CD4-positive, CD25-positive, alpha-beta regulatory T cell (primary cell): Measurements from ENCODE around the gene POU5F1. TPM values are rescaled to one million over a fixed set of nuclear protein-coding genes. Genes with fewer than 3 reads are reported as not detected.

Experiments used
- ATAC-seq, 2 donors: fragments of 150-1000 bp; cut with Tn5 transposase; one replicate each; pipeline ENCODE4 v1.10.0; 2021; ENCODE audit warnings: low read depth in 2 of 2, moderate number of reproducible peaks in 2 of 2, moderate library complexity in 1 of 2
- DNase-seq, 3 donors: peaks; one replicate each; pipeline versions ENCODE4 v3.0.0 to v3.0.0-alpha.2; 2012 to 2022; ENCODE audit warnings: mixed read lengths in 1 of 3
- H3K27ac ChIP-seq: one replicate; pipeline ENCODE4 v1.7.0; 2013; ENCODE audit warnings: mild to moderate bottlenecking, low read length; ENCODE audit not compliant: insufficient read depth, poor library complexity, severe bottlenecking
- H3K27me3 ChIP-seq: one replicate; pipeline ENCODE4 v1.7.0; 2013; ENCODE audit warnings: low read length; ENCODE audit not compliant: control insufficient read depth, insufficient read depth
- H3K36me3 ChIP-seq: one replicate; pipeline ENCODE4 v1.7.0; 2013; ENCODE audit warnings: mild to moderate bottlenecking, low read length, moderate library complexity; ENCODE audit not compliant: control insufficient read depth, insufficient read depth
- H3K4me1 ChIP-seq: 2 replicates; pipeline ENCODE4 v1.7.0; 2013; ENCODE audit warnings: mild to moderate bottlenecking, low read length; ENCODE audit not compliant: insufficient read depth, control insufficient read depth, poor library complexity, severe bottlenecking
- H3K4me3 ChIP-seq: one replicate; pipeline ENCODE4 v1.7.0; 2013; ENCODE audit warnings: low read depth, mild to moderate bottlenecking, low read length, moderate library complexity
- H3K9me3 ChIP-seq, 2 experiments: 1 replicate in 1 of 2; 2 replicates in 1 of 2; pipeline ENCODE4 v1.7.0; 2013; ENCODE audit warnings: low read length in 2 of 2, mild to moderate bottlenecking in 1 of 2, moderate library complexity in 1 of 2; ENCODE audit not compliant: control insufficient read depth in 2 of 2
- H3K27ac Mint-ChIP-seq, 3 donors: one replicate each; pipeline ENCODE4 v1.8.0; 2020 to 2022; ENCODE audit warnings: mild to moderate bottlenecking in 3 of 3, mixed read lengths in 3 of 3, moderate library complexity in 2 of 3
- H3K27me3 Mint-ChIP-seq: one replicate; pipeline ENCODE4 v1.8.0; 2022; ENCODE audit warnings: mild to moderate bottlenecking, mixed read lengths
- H3K36me3 Mint-ChIP-seq: one replicate; pipeline ENCODE4 v1.8.0; 2020; ENCODE audit warnings: mixed read lengths
- H3K4me1 Mint-ChIP-seq, 4 donors: one replicate each; pipeline ENCODE4 v1.8.0; 2020 to 2022; ENCODE audit warnings: mixed read lengths in 4 of 4, mild to moderate bottlenecking in 1 of 4
- H3K4me3 Mint-ChIP-seq, 4 donors: one replicate each; pipeline ENCODE4 v1.8.0; 2020 to 2022; ENCODE audit warnings: mild to moderate bottlenecking in 4 of 4, mixed read lengths in 4 of 4, moderate library complexity in 3 of 4
- H3K9me3 Mint-ChIP-seq, 7 donors: one replicate each; pipeline ENCODE4 v1.8.0; 2020 to 2022; ENCODE audit warnings: mixed read lengths in 7 of 7, mild to moderate bottlenecking in 3 of 7, moderate library complexity in 2 of 7
- polyA plus RNA-seq, 4 donors: library from polyadenylated mRNA; unstranded; fragments of 300-500 nt; fragmentation: Illumina TruSeq; gene quantifications; one replicate each; pipeline ENCODE4 v1.2.3, GENCODE V29; 2021
- total RNA-seq: library from RNA; stranded (reverse); gene quantifications from one replicate; pipeline ENCODE4 v1.2.3, GENCODE V29; 2022

Gene POU5F1
- total and polyA plus RNA-seq, 5 donors from 2014 or later, result 0.27 TPM; not detected in 4

- no peaks in the 10 kb centered on the region for H3K9me3 ChIP-seq
- peak overlapping the region in 1 of 3 donors; percentile 17 for H3K27ac Mint-ChIP-seq
- H3K27ac ChIP-seq, result no peak overlapping the region
- H3K27me3 Mint-ChIP-seq, result no peaks in the 10 kb centered on the region
- H3K36me3 ChIP-seq, result no peaks in the 10 kb centered on the region
- DNase-seq, result no peak
- H3K9me3 Mint-ChIP-seq, result no peaks in the 10 kb centered on the region
- H3K4me3 ChIP-seq, result no peak overlapping the region
- H3K4me1 Mint-ChIP-seq, result peaks cover 8 to 37% (median 22%) of the 10 kb centered on the region in 4 donors
- no peaks in the 10 kb centered on the region for H3K36me3 Mint-ChIP-seq
- no peak for ATAC-seq
- peaks cover 25% of the 10 kb centered on the region for H3K4me1 ChIP-seq
- peak overlapping the region in 1 of 4 donors; percentile 22 for H3K4me3 Mint-ChIP-seq
- no peaks in the 10 kb centered on the region for H3K27me3 ChIP-seq
Observed at GRCh38 chr6:31162463-31163165, 7.9 kb downstream of the POU5F1 start.

- no peaks in the 10 kb centered on the region for H3K9me3 Mint-ChIP-seq
- no peaks in the 10 kb centered on the region for H3K36me3 ChIP-seq
- peaks cover 29% of the 10 kb centered on the region for H3K4me1 ChIP-seq
- peak overlapping the region in 2 of 4 donors; percentile 62 to 82 for H3K4me3 Mint-ChIP-seq
- DNase-seq, result no peak
- H3K27ac ChIP-seq, result no peak overlapping the region
- no peaks in the 10 kb centered on the region for H3K27me3 Mint-ChIP-seq
- H3K27ac Mint-ChIP-seq, result peak overlapping the region in 1 of 3 donors; percentile 31
- H3K4me3 ChIP-seq, result no peak overlapping the region
- H3K27me3 ChIP-seq, result no peaks in the 10 kb centered on the region
- peaks cover 8 to 46% (median 22%) of the 10 kb centered on the region in 4 donors for H3K4me1 Mint-ChIP-seq
- no peak for ATAC-seq
- H3K9me3 ChIP-seq, result no peaks in the 10 kb centered on the region
- H3K36me3 Mint-ChIP-seq, result no peaks in the 10 kb centered on the region
Observed at GRCh38 chr6:31161216-31162126, 9.0 kb downstream of the POU5F1 start.

- Histone ChIP-seq H3K36me3 (no peaks in the 10 kb centered on the region), H3K27ac (peak overlapping the region; percentile 82), H3K27me3 (no peaks in the 10 kb centered on the region), H3K9me3 (no peaks in the 10 kb centered on the region), H3K4me3 (peak overlapping the region; percentile 77), H3K4me1 (peaks cover 24% of the 10 kb centered on the region)
- peak overlapping the region; percentile 86 to 96 (median 94) for H3K4me3 Mint-ChIP-seq
- H3K4me1 Mint-ChIP-seq, result peaks cover 8 to 36% (median 21%) of the 10 kb centered on the region in 4 donors
- no peak for ATAC-seq
- no peaks in the 10 kb centered on the region for H3K27me3 Mint-ChIP-seq
- H3K27ac Mint-ChIP-seq, result peak overlapping the region; percentile 79 to 91 (median 90)
- DNase-seq, result peak; percentile 29 to 58 (median 31)
- H3K9me3 Mint-ChIP-seq, result no peaks in the 10 kb centered on the region
- peaks cover 4% of the 10 kb centered on the region for H3K36me3 Mint-ChIP-seq
Observed at GRCh38 chr6:31158863-31159855, 11.3 kb downstream of the POU5F1 start.

- Histone ChIP-seq H3K4me3 (peak within 1 kb of the TSS; percentile 78), H3K4me1 (peaks cover 24% of the 10 kb centered on the region), H3K36me3 (no peaks in the 10 kb centered on the region), H3K9me3 (no peaks in the 10 kb centered on the region), H3K27me3 (no peaks in the 10 kb centered on the region), H3K27ac (peak within 1 kb of the TSS; percentile 82)
- H3K9me3 Mint-ChIP-seq, result no peaks in the 10 kb centered on the region
- ATAC-seq (peak; percentile 90 to 93), DNase-seq (peak; percentile 98 to 99 (median 99))
- H3K27me3 Mint-ChIP-seq, result no peaks in the 10 kb centered on the region
- peaks cover 4% of the 10 kb centered on the region for H3K36me3 Mint-ChIP-seq
- H3K27ac Mint-ChIP-seq, result peak within 1 kb of the TSS; percentile 90 to 94 (median 91)
- H3K4me1 Mint-ChIP-seq, result peaks cover 8 to 36% (median 17%) of the 10 kb centered on the region in 4 donors
- peak within 1 kb of the TSS; percentile 86 to 96 (median 94) for H3K4me3 Mint-ChIP-seq
Observed at GRCh38 chr6:31158140-31158862, 12.2 kb downstream of the POU5F1 start, which contains the start of gene TCF19. TCF19 (plus strand) TSS chr6:31158589; CDS start chr6:31159470, 881 bp downstream.

- peak within 1 kb of the TSS; percentile 82 for H3K27ac ChIP-seq
- no peaks in the 10 kb centered on the region for H3K9me3 ChIP-seq
- H3K4me3 Mint-ChIP-seq, result peak within 1 kb of the TSS; percentile 86 to 96 (median 94)
- peaks cover 4% of the 10 kb centered on the region for H3K36me3 Mint-ChIP-seq
- no peaks in the 10 kb centered on the region for H3K27me3 ChIP-seq
- H3K4me1 ChIP-seq, result peaks cover 24% of the 10 kb centered on the region
- no peak for DNase-seq
- H3K4me1 Mint-ChIP-seq, result peaks cover 8 to 36% (median 14%) of the 10 kb centered on the region in 4 donors
- peak within 1 kb of the TSS; percentile 78 for H3K4me3 ChIP-seq
- H3K36me3 ChIP-seq, result no peaks in the 10 kb centered on the region
- no peaks in the 10 kb centered on the region for H3K9me3 Mint-ChIP-seq
- no peaks in the 10 kb centered on the region for H3K27me3 Mint-ChIP-seq
- ATAC-seq, result no peak
- H3K27ac Mint-ChIP-seq, result peak within 1 kb of the TSS; percentile 90 to 94 (median 91)
Observed at GRCh38 chr6:31157513-31158139, 12.9 kb downstream of the POU5F1 start, which contains the start of gene CCHCR1. CCHCR1 (minus strand) TSS chr6:31157802; CDS start chr6:31157600, 202 bp downstream.

GRCh38 chr6:31156641-31157040 lies 13.8 kb downstream of the POU5F1 start:
- peaks cover 5% of the 10 kb centered on the region for H3K36me3 Mint-ChIP-seq
- H3K4me1 Mint-ChIP-seq, result peaks cover 8 to 36% (median 14%) of the 10 kb centered on the region in 4 donors
- no peak overlapping the region for H3K4me3 ChIP-seq
- H3K9me3 ChIP-seq, result no peaks in the 10 kb centered on the region
- no peaks in the 10 kb centered on the region for H3K9me3 Mint-ChIP-seq
- H3K27me3 ChIP-seq, result no peaks in the 10 kb centered on the region
- DNase-seq (no peak), ATAC-seq (no peak)
- peak overlapping the region in 1 of 3 donors; percentile 91 for H3K27ac Mint-ChIP-seq
- H3K27ac ChIP-seq, result no peak overlapping the region
- no peaks in the 10 kb centered on the region for H3K27me3 Mint-ChIP-seq
- peak overlapping the region in 3 of 4 donors; percentile 45 to 95 (median 86) for H3K4me3 Mint-ChIP-seq
- no peaks in the 10 kb centered on the region for H3K36me3 ChIP-seq
- peaks cover 24% of the 10 kb centered on the region for H3K4me1 ChIP-seq
